Subcutaneous abdominal adipose tissue (tissue), 5 donors: ENCODE measurements around the gene OR10A5.
"Not testable (repeated sequence)": the region's sequence is repeated elsewhere in the genome, so short reads cannot be mapped to it uniquely, and the experiment has no call there.

Source experiments
- H3K27ac ChIP-seq: one replicate; pipeline ENCODE4 v1.7.0; 2013; ENCODE audit warnings: low read depth, mild to moderate bottlenecking, inconsistent platforms, low read length, moderate library complexity
- H3K27me3 ChIP-seq, 5 donors: one replicate each; pipeline ENCODE4 v1.7.0; 2013; ENCODE audit warnings: low read length in 5 of 5, inconsistent platforms in 1 of 5; ENCODE audit not compliant: control insufficient read depth in 5 of 5, insufficient read depth in 4 of 5
- H3K36me3 ChIP-seq, 5 donors: one replicate each; pipeline ENCODE4 v1.7.0; 2013; ENCODE audit warnings: low read length in 5 of 5; ENCODE audit not compliant: control insufficient read depth in 5 of 5, insufficient read depth in 5 of 5
- H3K4me1 ChIP-seq, 5 donors: one replicate each; pipeline ENCODE4 v1.7.0; 2013; ENCODE audit warnings: low read length in 5 of 5, mild to moderate bottlenecking in 3 of 5, moderate library complexity in 1 of 5; ENCODE audit not compliant: control insufficient read depth in 5 of 5, insufficient read depth in 5 of 5
- H3K4me3 ChIP-seq, 5 donors: one replicate each; pipeline ENCODE4 v1.7.0; 2013; ENCODE audit warnings: low read length in 5 of 5, low read depth in 1 of 5
- H3K9ac ChIP-seq, 5 donors: one replicate each; pipeline ENCODE4 v1.7.0; 2013; ENCODE audit warnings: low read length in 5 of 5, mild to moderate bottlenecking in 4 of 5, moderate library complexity in 3 of 5
- H3K9me3 ChIP-seq, 5 donors: one replicate each; pipeline ENCODE4 v1.7.0; 2013; ENCODE audit warnings: low read length in 5 of 5; ENCODE audit not compliant: control insufficient read depth in 5 of 5
- donor health status: healthy.
- donor health status: healthy.
- donor health status: healthy.
- donor health status: healthy.
- donor health status: healthy.

The OR10A5 gene

DNA sequence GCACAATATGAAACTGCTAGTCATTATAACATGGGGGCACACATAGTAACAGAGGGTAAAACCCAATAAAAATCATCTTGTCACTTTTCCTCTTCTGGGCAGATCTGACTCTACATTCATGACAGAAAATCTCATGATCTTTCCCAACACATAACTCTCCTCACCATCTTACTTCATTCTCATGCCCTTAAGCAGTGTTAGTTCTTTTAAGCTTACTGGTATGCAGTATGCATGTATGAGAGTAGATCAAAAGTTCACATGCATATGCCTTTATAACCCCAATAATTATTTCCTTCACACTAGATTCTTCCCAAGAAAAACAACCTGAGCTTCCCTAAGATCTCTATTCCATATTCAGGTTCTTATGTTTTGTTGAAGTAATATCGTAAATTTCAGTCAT is 25.8 kb downstream of the OR10A5 start:
- no peaks in the 10 kb centered on the region for H3K9me3 ChIP-seq
- H3K9ac ChIP-seq, result no peak overlapping the region
- no peaks in the 10 kb centered on the region for H3K4me1 ChIP-seq
- H3K4me3 ChIP-seq, result no peak overlapping the region
- no peaks in the 10 kb centered on the region for H3K36me3 ChIP-seq
- H3K27ac ChIP-seq, result no peak overlapping the region
- no peaks in the 10 kb centered on the region for H3K27me3 ChIP-seq

DNA sequence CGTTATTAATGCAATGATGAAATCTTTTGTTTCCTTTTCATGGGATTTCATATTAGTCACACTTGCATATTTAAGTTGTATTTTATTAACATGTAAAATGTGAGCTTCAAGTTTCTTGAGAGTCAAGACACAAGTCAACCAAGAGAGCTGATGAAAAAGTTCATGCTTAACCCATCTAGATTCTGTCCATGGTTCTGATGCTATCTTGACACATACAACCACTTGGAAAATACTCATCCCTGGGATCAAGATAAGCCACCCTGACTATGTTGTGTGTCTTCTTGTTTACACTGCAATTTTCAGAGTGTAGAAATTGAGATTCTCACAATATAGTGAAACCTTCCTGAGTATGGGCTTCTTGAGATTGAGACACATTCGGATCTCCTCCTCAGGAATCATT is 30.3 kb downstream of the OR10A5 start:
- Histone ChIP-seq H3K27ac (no peak overlapping the region), H3K9me3 (peaks cover 0 to 6% (median 0%) of the 10 kb centered on the region in 5 donors), H3K4me3 (no peak overlapping the region), H3K9ac (no peak overlapping the region), H3K36me3 (no peaks in the 10 kb centered on the region), H3K4me1 (no peaks in the 10 kb centered on the region), H3K27me3 (no peaks in the 10 kb centered on the region)

DNA sequence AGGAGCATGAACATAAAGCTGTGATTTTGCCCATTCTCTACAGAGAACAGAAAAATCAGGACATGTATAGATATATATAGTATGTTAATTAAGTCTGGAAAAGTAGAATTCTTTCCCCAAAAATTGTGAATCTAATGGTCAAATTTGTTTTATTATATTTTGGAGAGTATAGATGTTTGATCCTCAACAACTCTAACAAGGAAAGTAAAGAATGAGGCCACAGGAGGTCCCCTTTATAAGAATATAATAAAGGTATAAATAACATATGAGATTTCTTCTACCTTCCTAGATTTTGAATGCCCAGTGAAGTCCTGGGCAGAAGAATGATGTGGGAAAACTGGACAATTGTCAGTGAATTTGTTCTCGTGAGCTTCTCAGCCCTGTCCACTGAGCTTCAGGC is 30.8 kb downstream of the OR10A5 start, which contains the start of gene OR10A4:
Gene OR10A4 (plus strand): TSS at position 301 of the 400 bp plus-strand sequence. CDS start 23 bp downstream, at position 324.
- Histone ChIP-seq H3K9ac (no peak within 1 kb of the TSS), H3K9me3 (peaks cover 0 to 6% (median 0%) of the 10 kb centered on the region in 5 donors), H3K4me1 (no peaks in the 10 kb centered on the region), H3K36me3 (no peaks in the 10 kb centered on the region), H3K27ac (no peak within 1 kb of the TSS), H3K27me3 (no peaks in the 10 kb centered on the region), H3K4me3 (no peak within 1 kb of the TSS)

DNA sequence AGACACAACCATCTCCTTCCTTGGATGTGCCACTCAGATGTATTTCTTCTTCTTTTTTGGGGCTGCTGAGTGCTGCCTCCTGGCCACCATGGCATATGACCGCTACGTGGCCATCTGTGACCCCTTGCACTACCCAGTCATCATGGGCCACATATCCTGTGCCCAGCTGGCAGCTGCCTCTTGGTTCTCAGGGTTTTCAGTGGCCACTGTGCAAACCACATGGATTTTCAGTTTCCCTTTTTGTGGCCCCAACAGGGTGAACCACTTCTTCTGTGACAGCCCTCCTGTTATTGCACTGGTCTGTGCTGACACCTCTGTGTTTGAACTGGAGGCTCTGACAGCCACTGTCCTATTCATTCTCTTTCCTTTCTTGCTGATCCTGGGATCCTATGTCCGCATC is 31.4 kb downstream of the OR10A5 start:
- no peak overlapping the region for H3K4me3 ChIP-seq
- H3K27me3 ChIP-seq, result no peaks in the 10 kb centered on the region

DNA sequence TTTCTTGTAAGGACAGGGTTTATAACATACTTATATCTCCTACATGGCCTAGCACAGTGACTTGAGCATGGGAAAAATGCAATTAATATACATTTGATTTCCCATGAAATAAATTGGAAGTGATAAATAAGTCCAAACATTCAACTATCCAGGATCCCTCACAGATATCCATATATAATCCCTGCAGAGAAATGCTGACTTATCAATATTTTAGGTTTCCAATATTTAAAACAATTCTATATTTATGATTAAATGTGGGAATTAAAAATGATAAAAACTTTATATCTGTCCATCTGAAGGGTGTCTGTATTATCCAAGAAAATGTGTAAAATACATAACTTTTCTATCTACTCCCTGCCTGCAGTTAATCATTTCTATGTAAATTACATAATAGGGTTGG is 37.3 kb downstream of the OR10A5 start:
- H3K36me3 ChIP-seq, result no peaks in the 10 kb centered on the region
- H3K27me3 ChIP-seq, result no peaks in the 10 kb centered on the region
- no peak overlapping the region for H3K4me3 ChIP-seq
- H3K4me1 ChIP-seq, result no peaks in the 10 kb centered on the region
- H3K27ac ChIP-seq, result no peak overlapping the region
- H3K9ac ChIP-seq, result no peak overlapping the region
- no peaks in the 10 kb centered on the region for H3K9me3 ChIP-seq

More for the DNA sequence above, 31.4 kb downstream of the OR10A5 start:
- Histone ChIP-seq H3K36me3 (no peaks in the 10 kb centered on the region), H3K27ac (no peak overlapping the region), H3K4me1 (no peaks in the 10 kb centered on the region), H3K9me3 (peaks cover 0 to 6% (median 0%) of the 10 kb centered on the region in 5 donors), H3K9ac (no peak overlapping the region)

DNA sequence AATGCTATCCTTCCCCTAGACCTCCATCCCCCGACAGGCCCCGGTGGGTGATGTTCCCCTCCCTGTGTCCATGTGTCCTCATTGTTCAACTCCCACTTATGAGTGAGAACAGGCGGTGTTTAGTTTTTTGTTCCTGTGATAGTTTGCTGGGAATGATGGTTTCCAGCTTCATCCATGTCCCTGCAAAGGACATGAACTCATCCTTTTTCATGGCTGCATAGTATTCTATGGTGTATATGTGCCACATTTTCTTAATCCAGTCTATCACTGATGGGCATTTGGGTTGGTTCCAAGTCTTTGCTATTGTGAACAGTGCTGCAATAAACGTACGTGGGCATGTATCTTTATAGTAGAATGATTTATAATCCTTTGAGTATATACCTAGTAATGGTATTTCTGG is 42.2 kb downstream of the OR10A5 start:
- not testable (repeated sequence) for H3K4me1 ChIP-seq, H3K9ac ChIP-seq, H3K9me3 ChIP-seq, H3K4me3 ChIP-seq, H3K27ac ChIP-seq, H3K36me3 ChIP-seq, H3K27me3 ChIP-seq

DNA sequence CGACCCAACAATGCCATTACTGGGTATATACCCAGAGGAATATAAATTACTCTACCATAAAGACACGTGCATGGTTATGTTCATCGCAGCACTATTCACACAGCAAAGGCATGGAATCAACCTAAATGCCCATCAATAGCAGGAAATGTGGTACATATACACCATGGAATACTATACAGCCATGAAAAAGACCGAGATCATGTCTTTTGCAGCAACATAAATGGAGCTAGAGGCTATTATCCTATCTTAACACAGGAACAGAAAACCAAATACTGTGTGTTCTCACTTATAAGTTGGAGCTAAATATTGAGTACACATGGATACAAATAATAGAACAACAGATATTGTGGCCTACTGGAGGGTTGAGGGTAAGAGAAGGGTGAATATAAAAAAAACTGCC is 43.3 kb downstream of the OR10A5 start:
- H3K4me1 ChIP-seq, result peaks cover 0 to 4% (median 0%) of the 10 kb centered on the region in 5 donors
- no peaks in the 10 kb centered on the region for H3K27me3 ChIP-seq
- peaks cover 0 to 3% (median 0%) of the 10 kb centered on the region in 5 donors for H3K9me3 ChIP-seq
- H3K27ac ChIP-seq, result no peak overlapping the region
- H3K4me3 ChIP-seq, result no peak overlapping the region
- H3K36me3 ChIP-seq, result no peaks in the 10 kb centered on the region
- no peak overlapping the region for H3K9ac ChIP-seq

DNA sequence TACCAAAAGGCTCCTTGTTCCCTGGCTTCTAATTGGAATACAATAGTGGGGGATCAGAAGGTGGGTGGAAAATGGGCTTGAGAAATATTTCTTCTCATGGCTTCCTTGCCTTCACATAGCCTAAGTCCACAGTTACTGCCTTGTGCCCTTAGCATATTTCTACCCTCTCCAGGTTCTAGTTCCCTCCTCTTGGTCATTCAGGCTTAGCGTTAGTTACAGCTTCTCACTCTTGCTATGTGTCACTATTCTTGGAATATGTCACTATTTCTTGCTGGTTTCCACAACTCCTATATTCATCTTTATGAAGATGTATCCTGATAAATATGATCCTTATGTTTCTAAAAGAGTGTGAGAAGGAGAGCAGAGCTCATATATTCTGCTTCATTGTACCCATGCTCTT is 44.4 kb downstream of the OR10A5 start:
- Histone ChIP-seq H3K4me3 (no peak overlapping the region), H3K4me1 (peaks cover 0 to 4% (median 0%) of the 10 kb centered on the region in 5 donors), H3K27me3 (no peaks in the 10 kb centered on the region), H3K27ac (no peak overlapping the region), H3K9ac (no peak overlapping the region), H3K9me3 (peaks cover 0 to 3% (median 0%) of the 10 kb centered on the region in 5 donors), H3K36me3 (no peaks in the 10 kb centered on the region)

DNA sequence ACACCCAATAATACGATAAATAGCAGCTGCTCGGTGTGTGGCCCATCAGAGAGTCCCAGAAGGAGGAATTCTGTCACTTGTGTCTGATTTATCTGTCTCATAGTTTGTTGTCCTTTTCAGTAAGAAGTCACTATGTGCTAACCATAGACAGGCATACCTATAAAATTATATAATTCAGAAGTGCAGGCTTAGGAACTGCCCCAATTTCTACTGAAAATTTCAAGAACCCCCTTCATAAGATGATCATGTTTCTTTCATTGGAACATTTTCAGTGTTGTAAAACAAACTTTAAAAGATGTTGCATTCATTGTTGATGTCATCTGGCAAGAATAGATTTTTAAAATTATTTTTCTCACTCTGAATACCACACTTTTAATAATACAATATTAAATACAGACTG is 46.9 kb downstream of the OR10A5 start, which contains the start of gene OR2D2:
Gene OR2D2 (minus strand): TSS at position 101 of the 400 bp plus-strand sequence. CDS start 0 bp downstream, at position 101.
- H3K27me3 ChIP-seq, result no peaks in the 10 kb centered on the region
- H3K9ac ChIP-seq, result peak within 1 kb of the TSS in 1 of 5 donors; percentile 68
- H3K9me3 ChIP-seq, result peaks cover 0 to 3% (median 0%) of the 10 kb centered on the region in 5 donors
- no peak within 1 kb of the TSS for H3K4me3 ChIP-seq
- H3K36me3 ChIP-seq, result no peaks in the 10 kb centered on the region
- H3K27ac ChIP-seq, result no peak within 1 kb of the TSS
- H3K4me1 ChIP-seq, result peaks cover 0 to 4% (median 0%) of the 10 kb centered on the region in 5 donors

DNA sequence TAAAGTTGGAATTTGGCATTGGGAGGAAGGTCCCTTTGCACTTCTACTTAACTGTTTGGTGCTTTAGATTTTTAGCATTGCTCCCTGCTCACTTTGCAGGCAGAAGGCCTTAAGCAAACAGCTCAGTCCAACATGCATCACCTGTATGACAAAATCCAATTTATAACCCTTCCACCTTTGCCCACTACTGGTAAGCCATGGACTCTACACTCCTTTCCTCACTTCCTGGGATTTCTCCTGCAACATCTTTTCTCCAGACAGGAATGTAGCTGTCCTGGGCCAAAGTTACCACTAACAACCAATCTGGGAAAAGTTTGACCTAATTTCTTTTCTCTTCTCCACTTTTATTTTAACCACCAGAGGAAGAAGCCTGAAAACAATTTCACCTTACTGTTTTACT is 48.6 kb downstream of the OR10A5 start:
- peaks cover 0 to 4% (median 0%) of the 10 kb centered on the region in 5 donors for H3K4me1 ChIP-seq
- H3K9ac ChIP-seq, result no peak overlapping the region
- H3K27me3 ChIP-seq, result no peaks in the 10 kb centered on the region
- H3K36me3 ChIP-seq, result no peaks in the 10 kb centered on the region
- no peaks in the 10 kb centered on the region for H3K9me3 ChIP-seq
- H3K27ac ChIP-seq, result no peak overlapping the region
- H3K4me3 ChIP-seq, result no peak overlapping the region
